Stimulated activated naive CD8-positive, alpha-beta T cell treated with anti-CD3 and anti-CD28 coated beads, Interleukin-15, Interleukin-2, amounts not matched to agents 100 ng/mL and 50 ng/mL, for 24 hours (primary cell): ENCODE measurements around the gene B3GALT5.

Experiments used
- H3K27ac Mint-ChIP-seq: one replicate; pipeline ENCODE4 v1.8.0; 2021; ENCODE audit warnings: mild to moderate bottlenecking, mixed read lengths
- H3K27me3 Mint-ChIP-seq: one replicate; pipeline ENCODE4 v1.8.0; 2021; ENCODE audit warnings: mixed read lengths
- H3K36me3 Mint-ChIP-seq: one replicate; pipeline ENCODE4 v1.8.0; 2021; ENCODE audit warnings: low read depth, mixed read lengths
- H3K4me1 Mint-ChIP-seq: one replicate; pipeline ENCODE4 v1.8.0; 2021; ENCODE audit warnings: low read depth, mixed read lengths
- H3K4me3 Mint-ChIP-seq: one replicate; pipeline ENCODE4 v1.8.0; 2021; ENCODE audit warnings: mild to moderate bottlenecking, mixed read lengths
- H3K9me3 Mint-ChIP-seq: one replicate; pipeline ENCODE4 v1.8.0; 2021; ENCODE audit warnings: mixed read lengths

B3GALT5 gene

DNA sequence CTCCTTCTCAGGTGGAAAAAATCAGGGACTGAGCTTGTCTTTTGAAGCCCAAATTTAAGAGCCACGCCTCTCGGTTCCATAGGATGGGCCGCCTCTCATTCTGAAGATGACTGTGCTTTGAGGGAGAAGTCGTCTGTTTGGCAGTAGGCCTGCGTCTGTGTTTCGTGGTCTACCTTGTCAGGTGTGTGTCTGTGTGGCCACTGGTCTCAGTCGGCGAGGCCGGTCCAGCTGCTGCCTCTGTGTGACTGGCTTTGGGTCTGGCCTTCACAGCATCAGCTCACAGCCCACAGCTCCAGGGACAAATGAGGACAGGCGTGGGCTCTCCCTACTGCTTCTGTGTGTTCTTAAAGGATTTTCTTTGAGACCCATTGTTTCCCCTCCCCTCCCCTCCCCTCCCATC, 50.3 kb downstream of the B3GALT5 start:
- H3K4me1 Mint-ChIP-seq: peaks cover 2% of the 10 kb centered on the region
- no peak overlapping the region for H3K4me3 Mint-ChIP-seq
- no peaks in the 10 kb centered on the region for H3K36me3 Mint-ChIP-seq
- no peaks in the 10 kb centered on the region for H3K9me3 Mint-ChIP-seq
- no peak overlapping the region for H3K27ac Mint-ChIP-seq
- H3K27me3 Mint-ChIP-seq: peaks cover 12% of the 10 kb centered on the region

DNA sequence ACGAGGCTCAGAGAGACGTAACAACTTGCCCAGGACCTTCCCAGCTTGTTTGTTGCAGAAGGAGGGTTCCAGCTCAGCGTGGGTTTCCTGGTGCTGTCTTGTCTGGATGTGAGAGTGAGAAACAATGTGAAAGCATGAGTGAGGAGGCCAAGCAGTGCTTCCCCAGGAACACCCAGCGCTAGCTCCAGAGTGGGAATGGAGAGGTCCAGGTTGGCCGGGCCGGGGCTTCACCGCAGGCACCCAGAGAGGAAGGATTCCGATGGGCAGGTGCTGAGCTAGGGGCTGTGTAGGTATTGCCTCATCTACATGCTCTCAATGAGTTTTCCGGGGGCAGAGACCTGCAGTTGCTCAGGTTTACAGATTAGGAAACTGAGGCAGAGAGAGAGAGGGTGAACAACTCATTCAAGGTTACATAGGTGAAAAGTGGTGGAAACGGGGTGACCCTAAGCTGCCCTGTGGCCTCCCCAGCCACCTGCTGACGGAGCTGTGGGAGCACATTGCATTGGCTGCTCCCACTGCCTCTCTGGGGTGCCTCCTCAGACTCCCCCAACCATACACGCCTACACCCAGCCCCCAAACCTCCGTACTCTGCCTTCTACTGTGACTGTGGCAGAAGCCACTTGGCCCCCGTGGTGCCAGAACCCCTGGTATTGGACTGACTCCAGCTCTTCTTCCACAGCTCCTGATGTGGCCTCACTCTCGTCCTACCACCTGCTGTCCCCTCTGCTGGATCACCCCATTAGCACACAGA, 51.2 kb downstream of the B3GALT5 start:
- Mint-ChIP-seq H3K4me3 (no peak overlapping the region), H3K9me3 (no peaks in the 10 kb centered on the region), H3K27me3 (peaks cover 12% of the 10 kb centered on the region), H3K36me3 (no peaks in the 10 kb centered on the region), H3K4me1 (peaks cover 2% of the 10 kb centered on the region), H3K27ac (no peak overlapping the region)

DNA sequence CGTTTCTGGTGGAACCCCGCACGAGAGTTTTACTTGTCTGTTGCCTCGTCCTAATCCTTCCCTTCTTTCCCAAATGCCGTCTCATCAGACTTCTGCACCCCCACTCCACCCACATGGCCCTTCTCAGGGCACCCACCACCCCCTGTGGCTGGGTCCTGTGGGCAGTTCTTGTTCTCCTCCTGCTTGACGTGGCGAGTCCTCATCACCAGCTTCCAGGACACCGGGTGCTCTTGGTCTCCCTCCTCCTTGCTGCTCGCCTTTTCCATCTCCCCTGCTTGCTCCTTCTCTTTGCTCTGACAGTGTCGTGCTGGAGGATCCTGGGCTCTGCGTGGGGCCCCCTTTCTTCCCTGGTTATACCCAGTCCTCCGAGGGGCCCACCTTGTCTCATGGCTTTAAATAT, 51.8 kb downstream of the B3GALT5 start:
- H3K9me3 Mint-ChIP-seq: no peaks in the 10 kb centered on the region
- peaks cover 2% of the 10 kb centered on the region for H3K4me1 Mint-ChIP-seq
- no peaks in the 10 kb centered on the region for H3K36me3 Mint-ChIP-seq
- no peak overlapping the region for H3K4me3 Mint-ChIP-seq
- no peak overlapping the region for H3K27ac Mint-ChIP-seq
- peaks cover 11% of the 10 kb centered on the region for H3K27me3 Mint-ChIP-seq

DNA sequence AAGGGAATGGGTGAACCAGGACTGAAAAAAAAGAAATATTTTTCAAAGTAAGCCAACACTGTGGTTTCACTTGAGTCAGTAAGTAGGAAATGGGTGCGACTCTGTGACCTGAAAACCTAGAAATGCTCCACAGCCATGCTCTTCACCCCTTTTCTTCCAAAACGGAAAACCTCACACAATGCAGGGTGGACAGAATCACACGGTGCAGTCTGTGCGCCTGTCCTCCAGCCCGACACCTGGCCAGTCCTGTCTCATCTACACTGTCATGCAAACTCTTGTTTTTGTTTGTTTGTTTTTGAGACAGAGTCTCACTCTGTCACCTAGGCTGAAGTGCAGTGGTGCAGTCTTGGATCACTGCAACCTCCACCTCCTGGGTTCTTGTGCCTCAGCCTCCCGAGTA, 53.3 kb downstream of the B3GALT5 start:
- H3K9me3 Mint-ChIP-seq: no peaks in the 10 kb centered on the region
- no peak overlapping the region for H3K27ac Mint-ChIP-seq

DNA sequence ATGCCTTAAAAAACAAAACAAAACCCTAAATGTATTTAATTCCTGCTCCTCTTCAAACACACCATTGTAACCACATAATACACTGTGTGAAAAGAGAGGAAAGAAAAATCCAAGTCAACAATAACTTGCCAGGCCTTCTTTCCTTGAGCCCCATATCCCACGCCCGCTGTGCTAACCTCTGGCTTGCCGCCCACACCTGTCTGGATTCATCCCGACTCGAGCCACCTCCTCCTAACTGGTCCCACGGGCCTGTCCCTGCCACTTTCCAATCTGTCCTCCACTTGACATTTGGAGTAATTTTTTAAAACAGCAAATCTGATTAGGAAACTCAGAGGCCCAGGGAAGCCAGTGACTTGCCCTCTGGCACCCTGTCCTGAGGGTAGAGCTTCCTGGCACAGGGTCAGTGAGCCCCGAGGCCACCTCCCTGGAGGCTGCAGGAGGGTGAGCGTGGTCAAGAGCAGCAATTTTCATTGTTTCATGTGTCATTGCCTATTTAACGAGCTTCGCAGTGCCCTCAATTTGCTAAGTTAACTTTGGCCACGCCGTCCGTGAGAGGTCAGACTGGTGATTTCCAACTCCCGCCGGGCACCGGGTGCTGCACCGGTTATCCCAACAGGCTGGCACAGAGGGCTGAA, 54.1 kb downstream of the B3GALT5 start:
- H3K4me1 Mint-ChIP-seq: no peaks in the 10 kb centered on the region
- no peak overlapping the region for H3K27ac Mint-ChIP-seq
- no peaks in the 10 kb centered on the region for H3K36me3 Mint-ChIP-seq
- H3K27me3 Mint-ChIP-seq: no peaks in the 10 kb centered on the region
- no peaks in the 10 kb centered on the region for H3K9me3 Mint-ChIP-seq
- H3K4me3 Mint-ChIP-seq: no peak overlapping the region

More for the DNA sequence above, 53.3 kb downstream of the B3GALT5 start:
- Mint-ChIP-seq H3K4me1 (no peaks in the 10 kb centered on the region), H3K36me3 (no peaks in the 10 kb centered on the region), H3K4me3 (no peak overlapping the region), H3K27me3 (no peaks in the 10 kb centered on the region)

DNA sequence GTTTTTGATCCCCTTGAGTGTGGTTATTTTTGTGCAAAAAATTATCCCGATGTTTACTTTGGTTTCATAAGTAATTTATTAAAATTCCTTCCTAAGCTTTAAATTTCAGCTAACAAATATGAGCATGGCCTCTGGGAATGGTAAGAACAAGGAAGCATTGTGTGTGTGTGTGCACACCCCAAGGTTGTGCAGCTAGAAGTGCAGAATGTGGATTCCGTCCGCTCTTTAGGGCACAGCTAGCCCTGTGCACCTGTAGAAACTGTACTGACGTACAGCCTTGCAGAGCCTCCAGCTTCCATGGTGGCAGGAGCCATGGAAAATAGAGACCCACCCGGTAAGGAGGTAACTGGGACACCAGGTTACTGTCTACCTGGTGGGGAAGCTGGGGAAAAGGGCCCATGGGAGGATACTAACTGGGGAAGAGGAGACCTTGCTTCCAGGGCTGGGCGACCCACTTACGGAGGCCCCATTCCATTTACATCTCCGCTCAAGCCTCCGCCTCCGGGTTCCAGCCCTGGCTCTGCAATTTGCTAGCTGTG, 54.7 kb downstream of the B3GALT5 start:
- Mint-ChIP-seq H3K36me3 (no peaks in the 10 kb centered on the region), H3K4me1 (no peaks in the 10 kb centered on the region), H3K4me3 (no peak overlapping the region), H3K27ac (no peak overlapping the region), H3K27me3 (no peaks in the 10 kb centered on the region), H3K9me3 (no peaks in the 10 kb centered on the region)

DNA sequence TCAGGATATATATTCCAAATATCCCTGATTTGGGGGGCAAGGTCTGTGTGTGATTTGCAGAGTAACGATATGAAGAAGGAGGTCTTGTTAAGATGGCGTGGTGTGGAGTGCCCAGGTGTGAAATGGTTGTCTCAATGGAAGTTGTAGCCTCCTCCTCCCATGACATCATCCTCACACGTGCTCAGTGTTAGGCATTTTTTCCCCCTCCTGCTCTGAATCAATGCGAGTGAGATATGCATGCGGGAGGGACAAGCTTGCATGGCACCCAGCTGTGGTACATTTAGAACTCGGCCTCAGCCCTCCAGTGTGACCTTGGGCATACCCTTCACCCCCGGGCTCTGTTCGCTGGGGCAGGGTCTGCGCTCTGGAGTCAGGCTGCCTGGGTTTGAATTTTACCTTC, 55.6 kb downstream of the B3GALT5 start:
- Mint-ChIP-seq H3K9me3 (no peaks in the 10 kb centered on the region), H3K4me1 (no peaks in the 10 kb centered on the region), H3K27me3 (no peaks in the 10 kb centered on the region), H3K36me3 (no peaks in the 10 kb centered on the region), H3K27ac (no peak overlapping the region), H3K4me3 (no peak overlapping the region)

DNA sequence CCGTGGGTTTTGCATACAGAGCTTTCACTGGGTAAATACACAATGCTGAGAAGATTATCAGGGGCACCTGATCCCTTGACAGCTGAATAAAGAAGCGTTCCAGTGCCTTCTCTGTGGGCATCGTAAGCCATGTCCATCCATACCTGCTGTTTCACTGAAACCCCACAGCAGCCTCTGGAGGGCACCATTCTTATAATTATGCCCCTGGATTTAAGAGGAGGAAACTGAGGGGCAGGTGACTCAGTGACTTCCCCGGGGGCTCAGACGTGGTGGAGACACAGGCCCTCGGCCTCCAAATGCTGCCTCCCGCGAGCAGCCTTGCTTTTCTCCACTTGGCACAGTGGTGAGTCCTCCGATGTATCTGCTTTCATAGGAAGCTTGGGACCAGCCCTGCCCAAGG, 56.7 kb downstream of the B3GALT5 start:
- no peaks in the 10 kb centered on the region for H3K27me3 Mint-ChIP-seq
- H3K36me3 Mint-ChIP-seq: no peaks in the 10 kb centered on the region
- no peaks in the 10 kb centered on the region for H3K4me1 Mint-ChIP-seq
- no peak overlapping the region for H3K27ac Mint-ChIP-seq
- H3K4me3 Mint-ChIP-seq: no peak overlapping the region
- H3K9me3 Mint-ChIP-seq: no peaks in the 10 kb centered on the region

DNA sequence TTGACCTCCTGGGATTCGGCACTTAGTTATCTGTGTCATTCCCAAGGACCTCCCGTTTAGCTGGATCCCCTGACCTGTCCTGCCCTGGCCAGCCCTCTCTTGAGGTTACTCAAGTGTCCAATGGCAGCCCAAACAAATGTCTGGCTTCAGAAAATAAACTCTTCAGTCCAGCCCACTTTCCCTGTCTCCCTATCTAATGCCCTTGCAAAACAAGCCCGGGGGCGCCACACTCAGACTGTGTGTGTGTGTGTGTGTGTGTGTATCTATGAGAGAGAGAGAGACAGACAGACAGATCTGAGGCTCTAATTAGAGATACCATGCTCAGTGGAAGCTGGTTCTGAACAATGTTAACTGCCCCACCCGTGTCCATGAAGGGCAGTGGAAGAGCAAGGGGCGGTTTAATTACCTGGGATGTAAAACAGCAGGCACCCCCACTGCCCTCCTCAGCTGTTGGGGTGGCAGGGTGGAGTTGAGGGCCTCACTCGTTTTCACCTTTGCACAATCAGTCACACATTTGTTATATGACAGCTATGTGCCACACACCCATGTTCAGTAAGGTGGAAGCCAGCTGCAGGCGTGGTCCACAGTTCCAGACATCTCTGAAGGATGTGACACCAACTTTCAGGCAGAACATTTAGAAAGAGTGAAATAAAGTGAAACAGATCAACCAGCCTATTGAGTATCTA, 57.4 kb downstream of the B3GALT5 start:
- no peak overlapping the region for H3K4me3 Mint-ChIP-seq

DNA sequence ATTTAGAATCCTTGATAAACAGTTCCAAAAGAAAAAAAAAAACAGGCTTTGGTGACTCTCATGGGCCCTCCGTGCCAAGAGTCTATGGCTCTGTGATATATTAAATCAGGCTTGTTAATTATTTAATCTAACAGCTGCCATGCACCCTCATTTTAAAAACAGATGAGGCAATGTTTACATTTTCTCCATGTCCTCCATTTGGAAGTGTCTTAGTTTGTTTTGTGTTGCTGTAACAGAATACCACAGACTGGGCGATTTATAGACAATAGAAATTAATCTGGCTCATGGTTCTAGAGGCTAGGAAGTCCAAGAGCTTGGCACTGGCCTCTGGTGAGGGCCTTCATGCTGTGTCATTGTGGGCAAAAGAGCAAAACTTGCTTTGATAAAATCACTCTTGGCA, 58.0 kb downstream of the B3GALT5 start:
- Mint-ChIP-seq H3K27ac (no peak overlapping the region), H3K9me3 (no peaks in the 10 kb centered on the region), H3K36me3 (no peaks in the 10 kb centered on the region), H3K4me1 (no peaks in the 10 kb centered on the region), H3K27me3 (no peaks in the 10 kb centered on the region), H3K4me3 (no peak overlapping the region)

More for the DNA sequence above, 57.4 kb downstream of the B3GALT5 start:
- Mint-ChIP-seq H3K27ac (no peak overlapping the region), H3K9me3 (no peaks in the 10 kb centered on the region), H3K36me3 (no peaks in the 10 kb centered on the region), H3K4me1 (no peaks in the 10 kb centered on the region), H3K27me3 (no peaks in the 10 kb centered on the region)

DNA sequence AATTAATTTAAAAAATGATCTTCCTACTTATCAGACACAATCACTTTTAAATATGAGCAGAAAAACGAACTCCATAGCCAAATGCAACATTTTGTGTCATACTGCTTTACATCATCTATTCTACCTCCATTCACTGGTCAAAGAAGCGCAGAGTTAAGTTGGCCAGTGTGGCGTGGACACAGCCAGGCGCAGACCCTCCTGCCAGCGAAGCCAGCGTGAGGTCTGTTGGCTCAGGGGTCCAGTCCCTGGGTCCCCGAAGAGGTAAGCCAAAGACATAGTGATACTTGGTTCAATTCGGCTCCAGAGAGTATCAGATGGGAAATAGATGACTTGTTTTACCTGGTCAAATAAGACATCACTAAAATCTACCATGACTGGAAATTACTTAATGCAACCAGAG, 59.2 kb downstream of the B3GALT5 start:
- Mint-ChIP-seq H3K36me3 (no peaks in the 10 kb centered on the region), H3K27me3 (no peaks in the 10 kb centered on the region), H3K4me1 (no peaks in the 10 kb centered on the region), H3K4me3 (no peak overlapping the region), H3K27ac (no peak overlapping the region), H3K9me3 (no peaks in the 10 kb centered on the region)

DNA sequence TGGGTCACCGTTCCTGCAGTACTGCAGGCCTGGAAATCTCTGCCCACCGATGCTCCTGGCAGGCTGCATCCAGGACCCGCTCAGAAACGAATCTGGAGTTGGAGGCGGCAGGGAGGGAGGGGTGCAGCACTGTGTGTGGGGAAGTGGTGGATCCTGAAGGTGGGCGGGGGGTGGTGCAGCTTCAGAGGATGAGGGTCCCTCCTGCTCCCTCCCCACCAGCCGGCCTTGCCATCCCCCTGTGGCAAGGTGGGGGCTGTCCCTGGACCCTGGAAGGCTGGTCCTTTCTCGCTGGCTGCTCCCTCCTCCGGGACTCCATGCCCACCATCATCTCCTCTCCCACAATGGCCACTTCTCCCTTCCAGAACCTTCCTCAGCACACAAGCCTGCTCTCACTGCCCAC, 60.4 kb downstream of the B3GALT5 start:
- no peaks in the 10 kb centered on the region for H3K27me3 Mint-ChIP-seq
- no peaks in the 10 kb centered on the region for H3K9me3 Mint-ChIP-seq
- no peaks in the 10 kb centered on the region for H3K4me1 Mint-ChIP-seq
- no peaks in the 10 kb centered on the region for H3K36me3 Mint-ChIP-seq
- H3K27ac Mint-ChIP-seq: no peak overlapping the region
- no peak overlapping the region for H3K4me3 Mint-ChIP-seq

DNA sequence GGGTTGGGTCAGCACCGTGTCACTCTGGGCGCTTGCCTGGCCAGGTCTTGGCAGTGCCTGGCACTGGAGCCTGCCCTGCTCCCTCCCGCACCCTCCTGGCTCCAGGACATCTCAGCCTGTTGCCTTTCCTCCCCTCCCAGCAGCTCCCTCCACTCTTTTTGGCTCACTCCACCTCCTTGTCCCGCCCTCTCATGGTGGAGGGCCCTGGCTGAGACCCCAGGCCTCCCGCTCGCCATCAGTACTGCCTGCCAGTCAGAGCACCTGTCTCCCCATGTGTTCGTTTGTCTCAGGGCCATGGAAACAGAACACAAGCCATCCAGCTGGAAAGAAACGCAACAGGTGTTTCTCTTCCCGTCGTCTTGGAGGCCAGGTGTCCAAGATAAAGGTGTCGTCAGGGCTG, 61.0 kb downstream of the B3GALT5 start:
- Mint-ChIP-seq H3K4me3 (no peak overlapping the region), H3K36me3 (no peaks in the 10 kb centered on the region), H3K27ac (no peak overlapping the region), H3K4me1 (no peaks in the 10 kb centered on the region), H3K9me3 (no peaks in the 10 kb centered on the region), H3K27me3 (no peaks in the 10 kb centered on the region)

DNA sequence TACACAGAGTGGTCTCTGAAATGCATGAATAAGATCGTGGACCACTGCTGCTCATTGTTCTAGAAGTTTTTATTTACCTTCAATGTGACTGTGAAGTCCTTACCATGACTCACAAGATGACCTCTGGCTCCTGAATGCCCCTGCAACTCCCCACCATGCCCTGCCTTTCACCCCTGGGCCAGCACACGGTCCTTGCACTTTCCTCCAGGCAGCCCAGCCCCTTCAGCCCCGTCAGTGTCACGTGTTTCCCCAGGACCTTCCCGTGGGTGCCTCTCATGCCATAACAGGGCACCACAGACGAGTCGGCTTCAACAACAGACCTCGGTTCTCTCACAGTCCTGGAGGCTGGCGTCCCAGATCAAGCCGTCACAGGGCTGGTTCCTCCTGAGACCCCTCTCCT, 62.1 kb downstream of the B3GALT5 start:
- no peaks in the 10 kb centered on the region for H3K36me3 Mint-ChIP-seq
- H3K4me3 Mint-ChIP-seq: no peak overlapping the region
- H3K27ac Mint-ChIP-seq: no peak overlapping the region
- no peaks in the 10 kb centered on the region for H3K27me3 Mint-ChIP-seq
- H3K4me1 Mint-ChIP-seq: no peaks in the 10 kb centered on the region
- no peaks in the 10 kb centered on the region for H3K9me3 Mint-ChIP-seq

DNA sequence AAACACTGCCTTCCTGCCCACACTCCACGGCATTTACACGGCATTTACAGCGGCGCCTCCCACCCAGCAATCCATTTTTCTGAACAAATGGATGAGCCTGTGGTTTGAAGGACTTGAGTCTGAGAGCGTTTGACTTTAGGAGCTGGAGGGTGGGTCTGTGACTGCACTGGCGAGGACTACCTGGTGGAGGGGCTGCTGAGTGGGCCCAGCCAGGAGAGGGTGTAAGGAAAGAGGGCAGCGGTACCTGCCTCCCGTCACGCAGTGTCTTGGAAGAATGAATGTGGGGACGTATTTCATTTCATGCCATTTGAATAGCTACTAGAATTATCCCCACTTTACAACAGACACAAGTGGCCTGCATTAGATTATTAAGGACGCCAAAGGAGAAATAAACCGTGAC, 62.9 kb downstream of the B3GALT5 start:
- Mint-ChIP-seq H3K27ac (no peak overlapping the region), H3K9me3 (no peaks in the 10 kb centered on the region), H3K27me3 (no peaks in the 10 kb centered on the region), H3K4me3 (no peak overlapping the region), H3K4me1 (no peaks in the 10 kb centered on the region), H3K36me3 (no peaks in the 10 kb centered on the region)
